WTC11 (cell line): ENCODE results near the gene ITIH5. TPM values are rescaled to one million over a fixed set of nuclear protein-coding genes. Genes with fewer than 3 reads are reported as not detected.

ENCODE experiments used
- ATAC-seq: fragments of 200-7000 bp; cut with Tn5 transposase; 2 replicates; pipeline ENCODE4 v1.10.0; 2021; ENCODE audit warnings: mild to moderate bottlenecking, moderate library complexity
- CTCF ChIA-PET: fragments of 300-600 bp; sonication (Branson Sonifier 250); formaldehyde crosslinking; loops from one replicate; lab custom pipeline; 2021; ENCODE audit warnings: antibody characterized with exemption; lab: Charles Lee
- POLR2A ChIA-PET: fragments of 350-600 bp; sonication (Branson Sonifier 250); formaldehyde crosslinking; loops from one replicate; lab custom pipeline; 2021; ENCODE audit warnings: antibody characterized with exemption; lab: Charles Lee
- DNase-seq: peaks from one replicate; pipeline ENCODE4 v3.0.0; 2021; ENCODE audit warnings: low spot score
- H3K27ac Mint-ChIP-seq: 2 replicates; pipeline ENCODE4 v1.8.0; 2021; ENCODE audit warnings: mixed read lengths
- H3K27me3 Mint-ChIP-seq: 2 replicates; pipeline ENCODE4 v1.8.0; 2021; ENCODE audit warnings: low read depth, mild to moderate bottlenecking, moderate library complexity, mixed read lengths
- H3K36me3 Mint-ChIP-seq: 2 replicates; pipeline ENCODE4 v1.8.0; 2021; ENCODE audit warnings: mixed read lengths
- H3K4me1 Mint-ChIP-seq: 2 replicates; pipeline ENCODE4 v1.8.0; 2022; ENCODE audit warnings: mixed read lengths
- H3K4me3 Mint-ChIP-seq: 2 replicates; pipeline ENCODE4 v1.8.0; 2021; ENCODE audit warnings: mild to moderate bottlenecking, moderate library complexity, mixed read lengths
- H3K9me3 Mint-ChIP-seq: 2 replicates; pipeline ENCODE4 v1.8.0; 2021; ENCODE audit warnings: mixed read lengths
- ATF1 ChIP-seq: sonication (generic); formaldehyde crosslinking; IDR thresholded peaks from 2 replicates; pipeline ENCODE4 v1.8.1; 2023; ENCODE audit warnings: mild to moderate bottlenecking, moderate library complexity, missing genetic modification reagents
- ESRRA ChIP-seq: sonication (generic); formaldehyde crosslinking; IDR thresholded peaks from 2 replicates; pipeline ENCODE4 v1.8.1; 2022; ENCODE audit warnings: mild to moderate bottlenecking, missing genetic modification reagents, borderline replicate concordance
- FOXK1 ChIP-seq: sonication (generic); formaldehyde crosslinking; IDR thresholded peaks from 2 replicates; pipeline ENCODE4 v1.8.0; 2022; ENCODE audit warnings: mild to moderate bottlenecking, moderate library complexity, missing genetic modification reagents
- JAZF1 ChIP-seq: fragments of 250-450 bp; sonication (Bioruptor Pico); IDR thresholded peaks from 2 replicates; pipeline ENCODE4 v1.9.0; 2021; ENCODE audit warnings: moderate library complexity, mild to moderate bottlenecking, inconsistent platforms
- NFATC4 ChIP-seq: fragments of 250-450 bp; sonication (Bioruptor Pico); IDR thresholded peaks from 2 replicates; pipeline ENCODE4 v1.9.0; 2021; ENCODE audit warnings: mild to moderate bottlenecking
- NR1H2 ChIP-seq: sonication (generic); formaldehyde crosslinking; IDR thresholded peaks from 2 replicates; pipeline ENCODE4 v1.9.0; 2021; ENCODE audit warnings: mild to moderate bottlenecking, moderate library complexity, missing genetic modification reagents
- PREB ChIP-seq: sonication (generic); formaldehyde crosslinking; IDR thresholded peaks from 2 replicates; pipeline ENCODE4 v1.8.1; 2022; ENCODE audit warnings: mild to moderate bottlenecking, missing genetic modification reagents, moderate library complexity, borderline replicate concordance
- TEAD4 ChIP-seq: sonication (generic); formaldehyde crosslinking; IDR thresholded peaks from 2 replicates; pipeline ENCODE4 v1.8.0; 2022; ENCODE audit warnings: mild to moderate bottlenecking, missing genetic modification reagents
- ZMAT4 ChIP-seq: fragments of 250-450 bp; sonication (Bioruptor Pico); IDR thresholded peaks from 2 replicates; pipeline ENCODE4 v1.9.0; 2021; ENCODE audit warnings: mild to moderate bottlenecking
- ZNF121 ChIP-seq: sonication (generic); formaldehyde crosslinking; IDR thresholded peaks from 2 replicates; pipeline ENCODE4 v1.8.0; 2023; ENCODE audit warnings: missing genetic modification reagents
- ZNF138 ChIP-seq: sonication (generic); formaldehyde crosslinking; conservative IDR thresholded peaks from 2 replicates; pipeline ENCODE4 v1.8.1; 2022; ENCODE audit warnings: mild to moderate bottlenecking, moderate library complexity, missing genetic modification reagents
- ZNF263 ChIP-seq: sonication (generic); formaldehyde crosslinking; IDR thresholded peaks from 2 replicates; pipeline ENCODE4 v1.8.1; 2022; ENCODE audit warnings: low read depth, mild to moderate bottlenecking, moderate library complexity, missing genetic modification reagents
- total RNA-seq: library from RNA; stranded (reverse); gene quantifications from 3 replicates; pipeline ENCODE4 v1.2.3, GENCODE V29; 2021
- TF ChIP-seq, protein P1 (sequence below): sonication (generic); formaldehyde crosslinking; IDR thresholded peaks from 2 replicates; pipeline ENCODE4 v1.8.1; 2022; ENCODE audit warnings: low read depth, mild to moderate bottlenecking, moderate library complexity, missing genetic modification reagents, borderline replicate concordance
- TF ChIP-seq, protein P2 (sequence below): sonication (generic); formaldehyde crosslinking; IDR thresholded peaks from 2 replicates; pipeline ENCODE4 v1.8.1; 2022; ENCODE audit warnings: low read depth, missing genetic modification reagents, borderline replicate concordance
- TF ChIP-seq, protein P3 (sequence below): sonication (generic); formaldehyde crosslinking; IDR thresholded peaks from 2 replicates; pipeline ENCODE4 v1.8.0; 2023; ENCODE audit warnings: missing genetic modification reagents
- TF ChIP-seq, protein P4 (sequence below): fragments of 250-450 bp; sonication (Bioruptor Pico); conservative IDR thresholded peaks from 2 replicates; pipeline ENCODE4 v1.9.0; 2021; ENCODE audit warnings: mild to moderate bottlenecking
- TF ChIP-seq, protein P5 (sequence below): fragments of 250-450 bp; sonication (Bioruptor Pico); IDR thresholded peaks from 2 replicates; pipeline ENCODE4 v1.9.0; 2021; ENCODE audit warnings: mild to moderate bottlenecking
- TF ChIP-seq, protein P6 (sequence below): fragments of 250-450 bp; sonication (Bioruptor Pico); IDR thresholded peaks from 2 replicates; pipeline ENCODE4 v1.9.0; 2021; ENCODE audit warnings: mild to moderate bottlenecking, borderline replicate concordance

Gene ITIH5
- total RNA-seq, 1 experiment from 2014 or later: 3.1 TPM

GRCh38 chr10:7697426-7697825, 30.7 kb upstream of the ITIH5 start:
- Mint-ChIP-seq H3K4me1 (peaks cover 3% of the 10 kb centered on the region), H3K27me3 (no peaks in the 10 kb centered on the region; the same call in 1 of the 2 replicates), H3K9me3 (peaks cover 19% of the 10 kb centered on the region), H3K4me3 (no peak overlapping the region), H3K27ac (no peak overlapping the region), H3K36me3 (peaks cover 11% of the 10 kb centered on the region)
- POLR2A ChIA-PET: no interaction called here
- DNase-seq (no peak), ATAC-seq (no peak)
- TF ChIP-seq ZNF121 (CRISPR knock-in tag) (no peak), ATF1 (no peak), PREB (CRISPR knock-in tag) (no peak), NR1H2 (CRISPR knock-in tag) (no peak), FOXK1 (no peak), NFATC4 (CRISPR knock-in tag) (no peak), ESRRA (no peak), ZMAT4 (CRISPR knock-in tag) (no peak), TEAD4 (no peak), ZNF138 (CRISPR knock-in tag) (no peak), JAZF1 (CRISPR knock-in tag) (no peak), ZNF263 (CRISPR knock-in tag) (no peak)
- TF ChIP-seq, protein P1, sequence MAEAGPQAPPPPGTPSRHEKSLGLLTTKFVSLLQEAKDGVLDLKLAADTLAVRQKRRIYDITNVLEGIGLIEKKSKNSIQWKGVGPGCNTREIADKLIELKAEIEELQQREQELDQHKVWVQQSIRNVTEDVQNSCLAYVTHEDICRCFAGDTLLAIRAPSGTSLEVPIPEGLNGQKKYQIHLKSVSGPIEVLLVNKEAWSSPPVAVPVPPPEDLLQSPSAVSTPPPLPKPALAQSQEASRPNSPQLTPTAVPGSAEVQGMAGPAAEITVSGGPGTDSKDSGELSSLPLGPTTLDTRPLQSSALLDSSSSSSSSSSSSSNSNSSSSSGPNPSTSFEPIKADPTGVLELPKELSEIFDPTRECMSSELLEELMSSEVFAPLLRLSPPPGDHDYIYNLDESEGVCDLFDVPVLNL: no peak
- TF ChIP-seq, protein P2, sequence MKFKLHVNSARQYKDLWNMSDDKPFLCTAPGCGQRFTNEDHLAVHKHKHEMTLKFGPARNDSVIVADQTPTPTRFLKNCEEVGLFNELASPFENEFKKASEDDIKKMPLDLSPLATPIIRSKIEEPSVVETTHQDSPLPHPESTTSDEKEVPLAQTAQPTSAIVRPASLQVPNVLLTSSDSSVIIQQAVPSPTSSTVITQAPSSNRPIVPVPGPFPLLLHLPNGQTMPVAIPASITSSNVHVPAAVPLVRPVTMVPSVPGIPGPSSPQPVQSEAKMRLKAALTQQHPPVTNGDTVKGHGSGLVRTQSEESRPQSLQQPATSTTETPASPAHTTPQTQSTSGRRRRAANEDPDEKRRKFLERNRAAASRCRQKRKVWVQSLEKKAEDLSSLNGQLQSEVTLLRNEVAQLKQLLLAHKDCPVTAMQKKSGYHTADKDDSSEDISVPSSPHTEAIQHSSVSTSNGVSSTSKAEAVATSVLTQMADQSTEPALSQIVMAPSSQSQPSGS (CRISPR knock-in tag): no peak
- TF ChIP-seq, protein P3, sequence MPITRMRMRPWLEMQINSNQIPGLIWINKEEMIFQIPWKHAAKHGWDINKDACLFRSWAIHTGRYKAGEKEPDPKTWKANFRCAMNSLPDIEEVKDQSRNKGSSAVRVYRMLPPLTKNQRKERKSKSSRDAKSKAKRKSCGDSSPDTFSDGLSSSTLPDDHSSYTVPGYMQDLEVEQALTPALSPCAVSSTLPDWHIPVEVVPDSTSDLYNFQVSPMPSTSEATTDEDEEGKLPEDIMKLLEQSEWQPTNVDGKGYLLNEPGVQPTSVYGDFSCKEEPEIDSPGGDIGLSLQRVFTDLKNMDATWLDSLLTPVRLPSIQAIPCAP (CRISPR knock-in tag): no peak
- TF ChIP-seq, protein P4, sequence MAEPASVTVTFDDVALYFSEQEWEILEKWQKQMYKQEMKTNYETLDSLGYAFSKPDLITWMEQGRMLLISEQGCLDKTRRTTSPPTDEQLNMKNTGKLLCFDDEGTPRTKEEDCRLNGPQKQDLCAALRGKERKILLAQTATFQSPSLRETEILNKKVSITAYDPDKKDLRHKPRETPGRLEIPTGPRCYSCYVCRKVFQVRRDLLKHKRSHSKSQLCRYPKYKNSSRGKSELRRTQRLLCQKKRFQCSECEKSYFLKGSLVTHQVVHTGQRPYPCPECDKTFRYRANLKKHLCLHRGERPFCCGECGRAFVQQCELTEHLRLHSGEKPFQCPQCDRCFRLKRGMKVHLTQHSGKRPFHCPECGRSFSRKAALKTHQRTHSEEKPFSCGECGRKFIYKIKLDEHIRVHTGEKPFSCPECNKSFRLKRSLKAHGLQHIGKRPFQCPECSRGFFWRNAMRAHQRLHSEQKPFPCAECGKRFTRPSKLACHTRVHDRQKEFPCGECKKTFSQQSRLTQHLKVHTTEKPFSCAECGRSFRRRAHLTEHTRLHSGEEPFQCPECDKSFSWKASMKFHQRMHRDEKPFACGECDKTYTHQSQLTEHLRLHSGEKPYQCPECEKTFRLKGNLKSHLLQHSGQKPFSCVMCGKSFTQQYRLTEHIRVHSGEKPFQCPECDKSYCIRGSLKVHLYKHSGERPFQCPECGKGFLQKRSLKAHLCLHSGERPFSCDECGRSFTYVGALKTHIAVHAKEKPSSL: no peak
- TF ChIP-seq, protein P5, sequence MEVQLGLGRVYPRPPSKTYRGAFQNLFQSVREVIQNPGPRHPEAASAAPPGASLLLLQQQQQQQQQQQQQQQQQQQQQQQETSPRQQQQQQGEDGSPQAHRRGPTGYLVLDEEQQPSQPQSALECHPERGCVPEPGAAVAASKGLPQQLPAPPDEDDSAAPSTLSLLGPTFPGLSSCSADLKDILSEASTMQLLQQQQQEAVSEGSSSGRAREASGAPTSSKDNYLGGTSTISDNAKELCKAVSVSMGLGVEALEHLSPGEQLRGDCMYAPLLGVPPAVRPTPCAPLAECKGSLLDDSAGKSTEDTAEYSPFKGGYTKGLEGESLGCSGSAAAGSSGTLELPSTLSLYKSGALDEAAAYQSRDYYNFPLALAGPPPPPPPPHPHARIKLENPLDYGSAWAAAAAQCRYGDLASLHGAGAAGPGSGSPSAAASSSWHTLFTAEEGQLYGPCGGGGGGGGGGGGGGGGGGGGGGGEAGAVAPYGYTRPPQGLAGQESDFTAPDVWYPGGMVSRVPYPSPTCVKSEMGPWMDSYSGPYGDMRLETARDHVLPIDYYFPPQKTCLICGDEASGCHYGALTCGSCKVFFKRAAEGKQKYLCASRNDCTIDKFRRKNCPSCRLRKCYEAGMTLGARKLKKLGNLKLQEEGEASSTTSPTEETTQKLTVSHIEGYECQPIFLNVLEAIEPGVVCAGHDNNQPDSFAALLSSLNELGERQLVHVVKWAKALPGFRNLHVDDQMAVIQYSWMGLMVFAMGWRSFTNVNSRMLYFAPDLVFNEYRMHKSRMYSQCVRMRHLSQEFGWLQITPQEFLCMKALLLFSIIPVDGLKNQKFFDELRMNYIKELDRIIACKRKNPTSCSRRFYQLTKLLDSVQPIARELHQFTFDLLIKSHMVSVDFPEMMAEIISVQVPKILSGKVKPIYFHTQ (CRISPR knock-in tag): no peak
- TF ChIP-seq, protein P6, sequence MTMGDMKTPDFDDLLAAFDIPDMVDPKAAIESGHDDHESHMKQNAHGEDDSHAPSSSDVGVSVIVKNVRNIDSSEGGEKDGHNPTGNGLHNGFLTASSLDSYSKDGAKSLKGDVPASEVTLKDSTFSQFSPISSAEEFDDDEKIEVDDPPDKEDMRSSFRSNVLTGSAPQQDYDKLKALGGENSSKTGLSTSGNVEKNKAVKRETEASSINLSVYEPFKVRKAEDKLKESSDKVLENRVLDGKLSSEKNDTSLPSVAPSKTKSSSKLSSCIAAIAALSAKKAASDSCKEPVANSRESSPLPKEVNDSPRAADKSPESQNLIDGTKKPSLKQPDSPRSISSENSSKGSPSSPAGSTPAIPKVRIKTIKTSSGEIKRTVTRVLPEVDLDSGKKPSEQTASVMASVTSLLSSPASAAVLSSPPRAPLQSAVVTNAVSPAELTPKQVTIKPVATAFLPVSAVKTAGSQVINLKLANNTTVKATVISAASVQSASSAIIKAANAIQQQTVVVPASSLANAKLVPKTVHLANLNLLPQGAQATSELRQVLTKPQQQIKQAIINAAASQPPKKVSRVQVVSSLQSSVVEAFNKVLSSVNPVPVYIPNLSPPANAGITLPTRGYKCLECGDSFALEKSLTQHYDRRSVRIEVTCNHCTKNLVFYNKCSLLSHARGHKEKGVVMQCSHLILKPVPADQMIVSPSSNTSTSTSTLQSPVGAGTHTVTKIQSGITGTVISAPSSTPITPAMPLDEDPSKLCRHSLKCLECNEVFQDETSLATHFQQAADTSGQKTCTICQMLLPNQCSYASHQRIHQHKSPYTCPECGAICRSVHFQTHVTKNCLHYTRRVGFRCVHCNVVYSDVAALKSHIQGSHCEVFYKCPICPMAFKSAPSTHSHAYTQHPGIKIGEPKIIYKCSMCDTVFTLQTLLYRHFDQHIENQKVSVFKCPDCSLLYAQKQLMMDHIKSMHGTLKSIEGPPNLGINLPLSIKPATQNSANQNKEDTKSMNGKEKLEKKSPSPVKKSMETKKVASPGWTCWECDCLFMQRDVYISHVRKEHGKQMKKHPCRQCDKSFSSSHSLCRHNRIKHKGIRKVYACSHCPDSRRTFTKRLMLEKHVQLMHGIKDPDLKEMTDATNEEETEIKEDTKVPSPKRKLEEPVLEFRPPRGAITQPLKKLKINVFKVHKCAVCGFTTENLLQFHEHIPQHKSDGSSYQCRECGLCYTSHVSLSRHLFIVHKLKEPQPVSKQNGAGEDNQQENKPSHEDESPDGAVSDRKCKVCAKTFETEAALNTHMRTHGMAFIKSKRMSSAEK (CRISPR knock-in tag): no peak
- CTCF ChIA-PET: interaction anchor here (3.1 kb wide), 1 partner anchor 10 kb away, joined by 12 read pairs; no protein-coding TSS in a partner anchor
